AG04449 (cell line): ENCODE measurements around the gene PPP2R5A.

Experiments used
- CTCF ChIA-PET: fragments of 350-600 bp; formaldehyde crosslinking; extraction: SDS; loops from one replicate; lab custom pipeline; 2021; ENCODE audit warnings: antibody characterized with exemption; lab: Yijun Ruan, JAX
- POLR2A ChIA-PET: fragments of 400-600, 350-600 bp; formaldehyde crosslinking; extraction: SDS; loops from one replicate; lab custom pipeline; 2020; ENCODE audit warnings: antibody characterized with exemption, inconsistent platforms; lab: Yijun Ruan, JAX
- DNase-seq: peaks from one replicate; pipeline ENCODE4 v3.0.0-alpha.2; 2010; ENCODE audit warnings: low read depth, low spot score
- H3K4me3 ChIP-seq: 2 replicates; pipeline ENCODE4 v1.5.1; 2011; ENCODE audit warnings: low read depth, mild to moderate bottlenecking, control low read depth, low read length
- TF ChIP-seq, protein P1 (sequence below): IDR thresholded peaks from one replicate; pipeline ENCODE4 v1.5.1; 2011; ENCODE audit warnings: mild to moderate bottlenecking, moderate library complexity, low read length, control low read depth, inconsistent platforms; ENCODE audit not compliant: insufficient read depth; ENCODE audit errors: missing control alignments

The PPP2R5A gene

GRCh38 chr1:212260557-212261355 is 24.5 kb upstream of the PPP2R5A start:
- ChIA-PET POLR2A (interaction anchor here (0.6 kb wide), 1 partner anchor 91 kb away, joined by 4 read pairs; no protein-coding TSS in a partner anchor), CTCF (interaction anchor here (1.0 to 1.6 kb wide), 4 partner anchors 8 to 195 kb away, joined by 3 to 7 read pairs (median 4); no protein-coding TSS in a partner anchor)
- no peak for DNase-seq
- TF ChIP-seq, protein P1, sequence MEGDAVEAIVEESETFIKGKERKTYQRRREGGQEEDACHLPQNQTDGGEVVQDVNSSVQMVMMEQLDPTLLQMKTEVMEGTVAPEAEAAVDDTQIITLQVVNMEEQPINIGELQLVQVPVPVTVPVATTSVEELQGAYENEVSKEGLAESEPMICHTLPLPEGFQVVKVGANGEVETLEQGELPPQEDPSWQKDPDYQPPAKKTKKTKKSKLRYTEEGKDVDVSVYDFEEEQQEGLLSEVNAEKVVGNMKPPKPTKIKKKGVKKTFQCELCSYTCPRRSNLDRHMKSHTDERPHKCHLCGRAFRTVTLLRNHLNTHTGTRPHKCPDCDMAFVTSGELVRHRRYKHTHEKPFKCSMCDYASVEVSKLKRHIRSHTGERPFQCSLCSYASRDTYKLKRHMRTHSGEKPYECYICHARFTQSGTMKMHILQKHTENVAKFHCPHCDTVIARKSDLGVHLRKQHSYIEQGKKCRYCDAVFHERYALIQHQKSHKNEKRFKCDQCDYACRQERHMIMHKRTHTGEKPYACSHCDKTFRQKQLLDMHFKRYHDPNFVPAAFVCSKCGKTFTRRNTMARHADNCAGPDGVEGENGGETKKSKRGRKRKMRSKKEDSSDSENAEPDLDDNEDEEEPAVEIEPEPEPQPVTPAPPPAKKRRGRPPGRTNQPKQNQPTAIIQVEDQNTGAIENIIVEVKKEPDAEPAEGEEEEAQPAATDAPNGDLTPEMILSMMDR: no peak
- H3K4me3 ChIP-seq: no peak overlapping the region

- ChIA-PET CTCF (interaction anchor here (1.0 to 1.6 kb wide), 3 partner anchors 189 to 194 kb away, joined by 3 to 4 read pairs (median 4); no protein-coding TSS in a partner anchor), POLR2A (interaction anchor here (0.6 kb wide), 1 partner anchor 91 kb away, joined by 4 read pairs; no protein-coding TSS in a partner anchor)
- no peak for DNase-seq
- H3K4me3 ChIP-seq: no peak overlapping the region
- TF ChIP-seq, protein P1: no peak
Measured at GRCh38 chr1:212261361-212261929, 23.8 kb upstream of the PPP2R5A start.

DNA sequence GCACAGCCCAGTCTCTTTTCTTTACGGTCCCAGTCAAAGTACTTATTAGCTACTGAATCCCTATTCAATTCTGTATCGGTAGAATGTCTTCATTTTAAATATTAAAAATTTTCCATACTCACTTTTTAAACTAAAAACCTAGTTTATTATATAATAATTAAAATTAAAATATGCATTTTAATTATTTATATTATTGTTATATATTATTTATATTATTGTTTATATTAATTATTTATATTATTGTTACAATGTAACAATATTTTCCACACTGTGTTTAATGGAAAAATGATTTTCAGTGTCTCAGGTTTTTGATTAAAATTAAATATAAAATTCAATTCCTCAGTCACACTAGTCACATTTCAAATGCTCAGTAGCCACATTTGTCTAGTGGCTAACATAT is 18.2 kb upstream of the PPP2R5A start:
- ChIA-PET POLR2A (no interaction called here), CTCF (no interaction called here)
- TF ChIP-seq, protein P1: no peak
- DNase-seq: no peak
- no peak overlapping the region for H3K4me3 ChIP-seq

DNA sequence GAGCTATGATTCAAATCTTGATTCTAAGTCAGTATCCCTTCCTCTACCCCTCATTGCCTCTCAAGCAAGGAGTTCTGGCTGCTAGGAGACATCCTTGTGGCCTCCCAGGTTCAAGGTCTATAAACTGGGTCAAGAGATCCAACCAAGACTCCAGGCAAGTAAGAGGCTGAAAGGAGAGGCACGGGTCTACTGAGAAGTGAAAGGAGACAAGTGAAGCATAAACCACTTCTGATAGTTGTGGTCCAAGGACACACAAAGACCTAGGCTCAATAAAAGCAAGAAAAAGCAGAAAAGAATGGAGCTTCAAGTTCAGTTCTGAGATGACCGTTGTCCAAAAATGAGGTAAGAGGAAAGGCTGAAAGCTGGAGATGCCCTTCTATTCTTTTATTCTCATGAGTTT is 17.8 kb upstream of the PPP2R5A start:
- POLR2A ChIA-PET: no interaction called here
- no peak for DNase-seq
- CTCF ChIA-PET: interaction anchor here (0.7 kb wide), 1 partner anchor 10 kb away, joined by 3 read pairs; no protein-coding TSS in a partner anchor
- no peak overlapping the region for H3K4me3 ChIP-seq
- TF ChIP-seq, protein P1: no peak

GRCh38 chr1:212269306-212269705 is 15.9 kb upstream of the PPP2R5A start:
- CTCF ChIA-PET: interaction anchor here (0.6 to 1.8 kb wide), 2 partner anchors 9 to 25 kb away, joined by 3 to 7 read pairs; no protein-coding TSS in a partner anchor
- POLR2A ChIA-PET: no interaction called here

More at GRCh38 chr1:212269306-212269705, 15.9 kb upstream of the PPP2R5A start:
- H3K4me3 ChIP-seq: no peak overlapping the region
- TF ChIP-seq, protein P1: no peak
- no peak for DNase-seq
